Bronchial epithelial cell (primary cell): ENCODE data around the gene SPTAN1. TPM values are rescaled to one million over a fixed set of nuclear protein-coding genes. Genes with fewer than 3 reads are reported as not detected.

ENCODE experiments used
- DNase-seq: peaks from one replicate; pipeline ENCODE4 v3.0.0-alpha.2; 2010; ENCODE audit warnings: low read depth
- FAIRE-seq: peaks from 2 replicates; lab custom pipeline; 2011; peaks lifted over from hg19 to GRCh38; lab: Jason Lieb, UNC
- H3K27me3 ChIP-seq: 2 replicates; pipeline ENCODE4 v1.5.1; 2011; ENCODE audit warnings: low read length; ENCODE audit not compliant: control insufficient read depth, insufficient read depth
- H3K36me3 ChIP-seq: 2 replicates; pipeline ENCODE4 v1.5.1; 2011; ENCODE audit warnings: low read length; ENCODE audit not compliant: control insufficient read depth, insufficient read depth
- H3K4me3 ChIP-seq: 2 replicates; pipeline ENCODE4 v1.5.1; 2011; ENCODE audit warnings: mild to moderate bottlenecking, low read depth, low read length, control low read depth
- CTCF ChIP-seq: IDR thresholded peaks from 2 replicates; pipeline ENCODE4 v1.5.1; 2011; ENCODE audit warnings: mild to moderate bottlenecking, moderate library complexity, low read length, control low read depth, inconsistent platforms; ENCODE audit not compliant: insufficient read depth, severe bottlenecking
- total RNA-seq: library from RNA; depleted of rRNA; stranded (reverse); fragments of >200 nt; gene quantifications from 2 replicates; pipeline ENCODE4 v1.2.1, GENCODE V29; 2014

SPTAN1 gene
- total RNA-seq, 1 donor from 2014 or later: 159 TPM

DNA sequence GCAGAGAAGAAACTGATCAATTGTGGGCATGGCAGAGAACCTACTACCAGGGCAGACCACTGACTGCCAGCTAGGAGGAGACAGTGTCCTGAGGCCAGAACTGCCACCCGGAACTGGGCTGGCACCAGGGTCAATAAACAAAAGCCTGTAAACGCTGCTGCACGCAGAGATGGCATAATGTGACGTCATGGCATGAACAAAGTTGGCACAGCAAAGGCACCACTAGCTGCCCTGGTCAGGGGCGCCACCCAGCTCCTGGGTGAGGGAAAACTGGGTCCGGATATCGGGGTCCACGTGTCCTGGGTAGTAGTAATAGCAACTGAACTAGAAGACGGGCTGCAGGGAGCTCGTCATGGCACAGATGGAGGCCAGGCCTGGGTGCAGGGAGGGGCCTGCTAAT lies 72.2 kb downstream of the SPTAN1 start:
- Histone ChIP-seq H3K4me3 (no peak overlapping the region), H3K27me3 (no peaks in the 10 kb centered on the region), H3K36me3 (peaks cover 68% of the 10 kb centered on the region)
- DNase-seq (no peak), FAIRE-seq (no peak)
- no peak for TF ChIP-seq CTCF

DNA sequence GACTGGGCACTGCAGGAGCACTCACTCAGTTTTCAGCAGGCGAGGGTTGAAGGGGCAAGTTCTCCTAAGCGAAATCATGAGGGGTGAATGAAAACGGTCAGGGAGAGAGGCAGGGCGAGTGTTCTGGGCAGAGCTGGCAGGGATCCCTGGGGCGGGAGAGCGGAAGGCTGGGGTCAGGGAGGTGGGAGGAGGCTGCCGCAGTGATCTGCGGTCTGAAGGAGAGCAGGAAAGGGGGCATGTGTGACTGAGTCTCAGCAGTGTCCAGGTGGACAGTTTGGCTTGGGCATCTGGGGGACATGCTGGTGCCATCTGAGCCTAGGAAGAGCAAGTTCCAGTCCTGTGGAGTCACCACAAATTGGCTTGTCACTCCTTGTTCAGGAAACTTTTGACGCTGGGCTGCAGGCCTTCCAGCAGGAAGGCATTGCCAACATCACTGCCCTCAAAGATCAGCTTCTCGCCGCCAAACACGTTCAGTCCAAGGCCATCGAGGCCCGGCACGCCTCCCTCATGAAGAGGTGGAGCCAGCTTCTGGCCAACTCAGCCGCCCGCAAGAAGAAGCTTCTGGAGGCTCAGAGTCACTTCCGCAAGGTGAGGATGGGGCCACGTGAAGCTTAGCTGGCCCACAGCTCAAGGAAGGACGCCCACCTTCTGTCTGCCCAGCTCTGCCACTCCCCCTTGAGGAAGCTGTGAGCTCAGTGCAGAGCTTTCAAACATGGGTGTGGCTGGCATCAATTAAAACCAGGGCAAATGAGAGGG lies 73.2 kb downstream of the SPTAN1 start:
- FAIRE-seq (no peak), DNase-seq (no peak)
- Histone ChIP-seq H3K4me3 (no peak overlapping the region), H3K27me3 (no peaks in the 10 kb centered on the region), H3K36me3 (peaks cover 71% of the 10 kb centered on the region)
- TF ChIP-seq CTCF: no peak

GRCh38 chr9:128626181-128626580 lies 73.8 kb downstream of the SPTAN1 start:
- no peaks in the 10 kb centered on the region for H3K27me3 ChIP-seq
- no peak overlapping the region for H3K4me3 ChIP-seq
- H3K36me3 ChIP-seq: peaks cover 64% of the 10 kb centered on the region
- FAIRE-seq (no peak), DNase-seq (no peak)
- no peak for TF ChIP-seq CTCF

DNA sequence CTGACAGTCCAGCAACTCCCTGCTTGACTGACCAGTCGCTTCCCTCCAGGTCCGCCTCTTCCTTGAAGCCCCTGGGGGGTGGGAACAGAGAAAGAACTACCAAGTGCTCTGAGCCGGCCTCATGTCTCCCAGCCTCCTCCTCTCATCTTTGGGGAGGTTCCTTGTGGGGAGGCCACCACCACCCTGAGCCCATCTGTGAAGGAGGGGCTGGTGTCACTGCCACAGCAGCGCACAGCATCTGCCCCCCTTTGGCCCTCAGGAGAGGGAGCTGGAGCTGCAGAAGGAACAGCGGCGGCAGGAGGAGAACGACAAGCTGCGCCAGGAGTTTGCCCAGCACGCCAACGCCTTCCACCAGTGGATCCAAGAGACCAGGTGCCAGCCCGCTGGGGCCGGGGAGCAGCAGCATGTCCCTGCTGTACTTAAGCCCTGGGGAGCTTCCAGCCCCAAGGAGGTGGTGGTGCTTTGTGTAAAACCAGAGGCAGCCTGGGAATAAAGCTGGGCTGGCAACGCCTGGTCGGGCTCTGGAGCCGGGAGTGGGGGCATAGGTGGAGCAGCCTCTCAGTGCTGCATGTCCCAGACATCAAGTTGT lies 74.8 kb downstream of the SPTAN1 start:
- FAIRE-seq (no peak), DNase-seq (no peak)
- Histone ChIP-seq H3K36me3 (peaks cover 64% of the 10 kb centered on the region), H3K27me3 (no peaks in the 10 kb centered on the region), H3K4me3 (no peak overlapping the region)
- TF ChIP-seq CTCF: no peak

- Histone ChIP-seq H3K36me3 (peaks cover 71% of the 10 kb centered on the region), H3K4me3 (no peak overlapping the region), H3K27me3 (no peaks in the 10 kb centered on the region)
- no peak for DNase-seq
- no peak for TF ChIP-seq CTCF
- peak; percentile 52 for FAIRE-seq
Observed at GRCh38 chr9:128627906-128628305, 75.5 kb downstream of the SPTAN1 start.
